Astrocyte (in vitro differentiated cells and primary cell): ENCODE results near the gene HES1. TPM values are rescaled to one million over a fixed set of nuclear protein-coding genes. Genes with fewer than 3 reads are reported as not detected.

Experiments
- DNase-seq: peaks from one replicate; pipeline ENCODE4 v3.0.0-alpha.2; 2010; ENCODE audit warnings: low read depth
- FAIRE-seq: peaks from 2 replicates; lab custom pipeline; 2011; peaks lifted over from hg19 to GRCh38; lab: Jason Lieb, UNC
- H2AFZ ChIP-seq: 2 replicates; pipeline ENCODE4 v1.6.0; 2012; ENCODE audit warnings: low read depth, low read length, inconsistent platforms
- H3K27ac ChIP-seq: 2 replicates; pipeline ENCODE4 v1.5.1; 2011; ENCODE audit warnings: low read depth, low read length, inconsistent platforms
- H3K27me3 ChIP-seq: 2 replicates; pipeline ENCODE4 v1.6.0; 2011; ENCODE audit warnings: low read length, inconsistent platforms; ENCODE audit not compliant: insufficient read depth
- H3K36me3 ChIP-seq: 2 replicates; pipeline ENCODE4 v1.5.1; 2011; ENCODE audit warnings: low read length, inconsistent platforms; ENCODE audit not compliant: insufficient read depth
- H3K4me1 ChIP-seq: 2 replicates; pipeline ENCODE4 v1.5.1; 2011; ENCODE audit warnings: low read length, inconsistent platforms; ENCODE audit not compliant: insufficient read depth
- H3K4me2 ChIP-seq: 2 replicates; pipeline ENCODE4 v1.6.0; 2012; ENCODE audit warnings: low read length, inconsistent platforms
- H3K4me3 ChIP-seq: 2 replicates; pipeline ENCODE4 v1.5.1; 2011; ENCODE audit warnings: low read depth, mild to moderate bottlenecking, low read length, inconsistent platforms; ENCODE audit not compliant: insufficient read depth
- H3K79me2 ChIP-seq: 2 replicates; pipeline ENCODE4 v1.6.0; 2012; ENCODE audit warnings: mild to moderate bottlenecking, low read length, inconsistent platforms; ENCODE audit not compliant: insufficient read depth
- H3K9ac ChIP-seq: 2 replicates; pipeline ENCODE4 v1.6.0; 2012; ENCODE audit warnings: mild to moderate bottlenecking, low read length, inconsistent platforms
- H3K9me3 ChIP-seq: 2 replicates; pipeline ENCODE4 v1.5.1; 2012; ENCODE audit warnings: low read depth, mild to moderate bottlenecking, low read length, inconsistent platforms; ENCODE audit not compliant: insufficient read depth
- H4K20me1 ChIP-seq: 2 replicates; pipeline ENCODE4 v1.6.0; 2012; ENCODE audit warnings: low read length, inconsistent platforms; ENCODE audit not compliant: insufficient read depth
- H3K27ac Mint-ChIP-seq: one replicate; pipeline ENCODE4 v1.8.0; 2021; ENCODE audit warnings: mild to moderate bottlenecking, mixed read lengths; ENCODE audit not compliant: unreplicated experiment
- H3K27me3 Mint-ChIP-seq: one replicate; pipeline ENCODE4 v1.8.0; 2021; ENCODE audit warnings: low read depth, mixed read lengths; ENCODE audit not compliant: unreplicated experiment
- H3K36me3 Mint-ChIP-seq: one replicate; pipeline ENCODE4 v1.8.0; 2021; ENCODE audit warnings: low read depth, mixed read lengths; ENCODE audit not compliant: unreplicated experiment
- H3K4me1 Mint-ChIP-seq: one replicate; pipeline ENCODE4 v1.8.0; 2021; ENCODE audit warnings: low read depth, mixed read lengths; ENCODE audit not compliant: unreplicated experiment
- H3K4me3 Mint-ChIP-seq: one replicate; pipeline ENCODE4 v1.8.0; 2021; ENCODE audit warnings: mild to moderate bottlenecking, moderate library complexity, mixed read lengths; ENCODE audit not compliant: unreplicated experiment
- H3K9me3 Mint-ChIP-seq: one replicate; pipeline ENCODE4 v1.8.0; 2021; ENCODE audit warnings: mild to moderate bottlenecking, mixed read lengths; ENCODE audit not compliant: unreplicated experiment
- EZH2 ChIP-seq: IDR thresholded peaks from 2 replicates; pipeline ENCODE4 v1.6.1; 2012; ENCODE audit warnings: mild to moderate bottlenecking, low read length, inconsistent platforms; ENCODE audit not compliant: insufficient read depth
- total RNA-seq: library from RNA; stranded (reverse); gene quantifications from 2 replicates; pipeline ENCODE4 v1.2.1, GENCODE V29; 2021
- TF ChIP-seq, protein P1 (sequence below): IDR thresholded peaks from 2 replicates; pipeline ENCODE4 v1.5.1; 2011; ENCODE audit warnings: low read depth, mild to moderate bottlenecking, inconsistent platforms, low read length, moderate library complexity; ENCODE audit not compliant: insufficient read depth

Gene HES1
- total RNA-seq, 1 donor from 2014 or later = 46.5 TPM

DNA sequence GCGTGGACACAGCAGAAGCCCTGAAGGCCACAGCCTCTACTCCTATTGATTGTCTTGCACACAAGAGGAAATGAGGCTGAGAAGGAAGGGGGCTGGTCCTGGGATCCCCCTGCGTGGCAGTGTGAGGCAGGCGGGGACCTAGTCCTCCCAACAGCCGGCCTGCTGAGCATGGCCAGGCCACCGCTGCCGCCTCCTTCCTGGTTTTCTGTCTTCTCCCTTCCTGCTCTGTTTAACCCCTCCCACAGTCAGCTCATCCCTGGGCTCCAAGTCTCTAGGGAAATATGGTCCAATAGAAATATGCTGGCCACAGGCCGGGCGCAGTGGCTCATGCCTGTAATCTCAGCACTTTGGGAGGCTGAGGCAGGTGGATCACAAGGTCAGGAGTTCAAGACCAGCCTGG is 42.1 kb upstream of the HES1 start:
- Histone ChIP-seq H3K27me3 (peaks cover 12% of the 10 kb centered on the region), H3K9ac (no peak overlapping the region), H4K20me1 (no peaks in the 10 kb centered on the region), H3K36me3 (no peaks in the 10 kb centered on the region), H3K79me2 (no peaks in the 10 kb centered on the region), H3K9me3 (peaks cover 2% of the 10 kb centered on the region), H3K4me1 (peaks cover 23% of the 10 kb centered on the region), H3K27ac (no peak overlapping the region), H3K4me3 (no peak overlapping the region), H3K4me2 (no peak overlapping the region), H2AFZ (no peak overlapping the region)
- H3K27ac Mint-ChIP-seq = peak overlapping the region; percentile 26
- H3K27me3 Mint-ChIP-seq = peaks cover 41% of the 10 kb centered on the region
- DNase-seq = no peak
- peaks cover 34% of the 10 kb centered on the region for H3K4me1 Mint-ChIP-seq
- H3K4me3 Mint-ChIP-seq = no peak overlapping the region
- TF ChIP-seq, protein P1, sequence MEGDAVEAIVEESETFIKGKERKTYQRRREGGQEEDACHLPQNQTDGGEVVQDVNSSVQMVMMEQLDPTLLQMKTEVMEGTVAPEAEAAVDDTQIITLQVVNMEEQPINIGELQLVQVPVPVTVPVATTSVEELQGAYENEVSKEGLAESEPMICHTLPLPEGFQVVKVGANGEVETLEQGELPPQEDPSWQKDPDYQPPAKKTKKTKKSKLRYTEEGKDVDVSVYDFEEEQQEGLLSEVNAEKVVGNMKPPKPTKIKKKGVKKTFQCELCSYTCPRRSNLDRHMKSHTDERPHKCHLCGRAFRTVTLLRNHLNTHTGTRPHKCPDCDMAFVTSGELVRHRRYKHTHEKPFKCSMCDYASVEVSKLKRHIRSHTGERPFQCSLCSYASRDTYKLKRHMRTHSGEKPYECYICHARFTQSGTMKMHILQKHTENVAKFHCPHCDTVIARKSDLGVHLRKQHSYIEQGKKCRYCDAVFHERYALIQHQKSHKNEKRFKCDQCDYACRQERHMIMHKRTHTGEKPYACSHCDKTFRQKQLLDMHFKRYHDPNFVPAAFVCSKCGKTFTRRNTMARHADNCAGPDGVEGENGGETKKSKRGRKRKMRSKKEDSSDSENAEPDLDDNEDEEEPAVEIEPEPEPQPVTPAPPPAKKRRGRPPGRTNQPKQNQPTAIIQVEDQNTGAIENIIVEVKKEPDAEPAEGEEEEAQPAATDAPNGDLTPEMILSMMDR = no peak
- no peak for TF ChIP-seq EZH2
- no peaks in the 10 kb centered on the region for H3K9me3 Mint-ChIP-seq
- no peak for FAIRE-seq
- no peaks in the 10 kb centered on the region for H3K36me3 Mint-ChIP-seq

- no peak overlapping the region for H3K4me3 ChIP-seq
- H3K36me3 Mint-ChIP-seq = peaks cover 1% of the 10 kb centered on the region
- no peak overlapping the region for H2AFZ ChIP-seq
- DNase-seq = no peak
- H3K27me3 Mint-ChIP-seq = peaks cover 58% of the 10 kb centered on the region
- no peak overlapping the region for H3K9ac ChIP-seq
- H3K27ac Mint-ChIP-seq = no peak overlapping the region
- TF ChIP-seq EZH2 = no peak
- TF ChIP-seq, protein P1 = no peak
- peaks cover 6% of the 10 kb centered on the region for H3K9me3 Mint-ChIP-seq
- no peak overlapping the region for H3K4me2 ChIP-seq
- peaks cover 13% of the 10 kb centered on the region for H3K4me1 ChIP-seq
- H3K27me3 ChIP-seq = peaks cover 28% of the 10 kb centered on the region
- no peaks in the 10 kb centered on the region for H3K36me3 ChIP-seq
- no peak for FAIRE-seq
- H3K27ac ChIP-seq = no peak overlapping the region
- peaks cover 2% of the 10 kb centered on the region for H3K9me3 ChIP-seq
- H3K4me3 Mint-ChIP-seq = no peak overlapping the region
- H3K79me2 ChIP-seq = no peaks in the 10 kb centered on the region
- peaks cover 24% of the 10 kb centered on the region for H3K4me1 Mint-ChIP-seq
- no peaks in the 10 kb centered on the region for H4K20me1 ChIP-seq
Measured at GRCh38 chr3:194095464-194095863, 40.5 kb upstream of the HES1 start.

DNA sequence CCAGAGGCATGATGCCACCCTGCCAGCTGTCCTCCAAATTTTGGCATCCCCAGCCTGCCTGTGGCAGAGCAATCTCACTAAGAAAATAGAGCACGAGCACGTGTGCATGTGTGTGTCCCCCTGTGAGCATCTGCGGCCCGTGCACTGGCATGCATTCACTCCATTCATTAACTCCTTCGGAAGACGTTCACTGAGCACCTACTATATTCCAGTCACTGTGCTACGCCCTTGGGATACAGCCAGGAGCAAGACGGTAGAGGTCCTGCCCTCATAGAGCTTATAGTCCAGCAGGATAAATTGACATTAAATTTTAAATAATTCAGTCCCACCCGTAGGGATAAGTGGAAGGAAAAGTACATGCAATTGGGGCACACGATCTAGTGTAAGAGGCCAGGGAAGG is 40.0 kb upstream of the HES1 start:
- H3K27me3 Mint-ChIP-seq = peaks cover 62% of the 10 kb centered on the region
- no peak overlapping the region for H3K9ac ChIP-seq
- peaks cover 31% of the 10 kb centered on the region for H3K27me3 ChIP-seq
- DNase-seq (no peak), FAIRE-seq (no peak)
- H3K4me3 ChIP-seq = no peak overlapping the region
- H3K36me3 Mint-ChIP-seq = peaks cover 1% of the 10 kb centered on the region
- H3K4me1 ChIP-seq = peaks cover 8% of the 10 kb centered on the region
- peaks cover 23% of the 10 kb centered on the region for H3K4me1 Mint-ChIP-seq
- H3K79me2 ChIP-seq = no peaks in the 10 kb centered on the region
- peaks cover 2% of the 10 kb centered on the region for H3K9me3 ChIP-seq
- no peak overlapping the region for H2AFZ ChIP-seq
- no peak overlapping the region for H3K4me3 Mint-ChIP-seq
- H3K27ac Mint-ChIP-seq = no peak overlapping the region
- no peaks in the 10 kb centered on the region for H3K36me3 ChIP-seq
- peaks cover 8% of the 10 kb centered on the region for H3K9me3 Mint-ChIP-seq
- H3K4me2 ChIP-seq = no peak overlapping the region
- no peak for TF ChIP-seq EZH2
- TF ChIP-seq, protein P1 = no peak
- H3K27ac ChIP-seq = no peak overlapping the region
- H4K20me1 ChIP-seq = no peaks in the 10 kb centered on the region
